A673 (cell line): ENCODE measurements around the gene SRCAP. TPM values are rescaled to one million over a fixed set of nuclear protein-coding genes. Genes with fewer than 3 reads are reported as not detected.

Experiments
- BruUV-seq: library from RNA; stranded (reverse); fragments of 400-500 nt; replicated peaks from 2 replicates; lab custom pipeline; 2021; lab: Mats Ljungman, UMichigan
- CTCF ChIA-PET: fragments of 300-600 bp; sonication (Branson Sonifier 250); formaldehyde crosslinking; loops from one replicate; lab custom pipeline; 2022; ENCODE audit warnings: antibody characterized with exemption; lab: Charles Lee
- POLR2A ChIA-PET: fragments of 300-600 bp; sonication (Branson Sonifier 250); formaldehyde crosslinking; loops from one replicate; lab custom pipeline; 2022; ENCODE audit warnings: antibody characterized with exemption; ENCODE audit not compliant: low non-redundant PET; lab: Charles Lee
- DNase-seq: peaks from one replicate; pipeline ENCODE4 v3.0.0-alpha.2; 2015; ENCODE audit warnings: low spot score
- H3K27ac ChIP-seq: fragments of 200-600 bp; sonication (generic); 2 replicates; pipeline ENCODE4 v1.5.1; 2016; ENCODE audit warnings: mixed run types, low read depth, mild to moderate bottlenecking, mixed read lengths, antibody characterized with exemption, low read length; ENCODE audit not compliant: poor library complexity, severe bottlenecking
- H3K27me3 ChIP-seq: fragments of 200-600 bp; sonication (generic); replicated peaks from 2 replicates; pipeline ENCODE4 v1.6.1; 2017; ENCODE audit warnings: mixed run types, low read depth, mild to moderate bottlenecking, mixed read lengths, antibody characterized with exemption, low read length; ENCODE audit not compliant: insufficient read depth, poor library complexity
- H3K36me3 ChIP-seq: fragments of 200-600 bp; sonication (generic); 2 replicates; pipeline ENCODE4 v1.6.1; 2016; ENCODE audit warnings: mixed run types, mild to moderate bottlenecking, mixed read lengths, antibody characterized with exemption, low read length; ENCODE audit not compliant: insufficient read depth, poor library complexity, severe bottlenecking
- H3K4me1 ChIP-seq: fragments of 200-600 bp; sonication (generic); 2 replicates; pipeline ENCODE4 v1.6.1; 2017; ENCODE audit warnings: mixed run types, mild to moderate bottlenecking, mixed read lengths, antibody characterized with exemption, low read length; ENCODE audit not compliant: insufficient read depth, poor library complexity, severe bottlenecking
- H3K4me3 ChIP-seq: fragments of 200-600 bp; sonication (generic); 2 replicates; pipeline ENCODE4 v1.5.1; 2016; ENCODE audit warnings: low read depth, mixed run types, mild to moderate bottlenecking, mixed read lengths, low read length; ENCODE audit not compliant: poor library complexity, severe bottlenecking
- H3K9me3 ChIP-seq: fragments of 200-600 bp; sonication (generic); 2 replicates; pipeline ENCODE4 v1.6.1; 2016; ENCODE audit warnings: mixed run types, low read depth, mild to moderate bottlenecking, mixed read lengths, antibody characterized with exemption, low read length; ENCODE audit not compliant: poor library complexity, severe bottlenecking
- EZH2 ChIP-seq: fragments of 200-600 bp; sonication (generic); IDR thresholded peaks from 2 replicates; pipeline ENCODE4 v1.6.1; 2017; ENCODE audit warnings: borderline replicate concordance, low read depth, mild to moderate bottlenecking, mixed read lengths, antibody characterized with exemption, low read length; ENCODE audit not compliant: poor library complexity, severe bottlenecking
- intact Hi-C: fragments of 100-400 bp; cut with micrococcal nuclease; formaldehyde crosslinking; loops from one replicate; pipeline ENCODE4 v1.10.0; 2022; ENCODE audit not compliant: unreplicated experiment
- total RNA-seq: library from RNA; stranded (reverse); gene quantifications from 2 replicates; pipeline ENCODE4 v1.2.3, GENCODE V29; 2021
- TF ChIP-seq, protein P1 (sequence below): fragments of 300-800, 200-600 bp; sonication (generic); conservative IDR thresholded peaks from 2 replicates; pipeline ENCODE4 v1.5.1; 2017; ENCODE audit warnings: low read depth, mild to moderate bottlenecking, antibody characterized with exemption, low read length, moderate library complexity, mixed read lengths

The SRCAP gene
- total RNA-seq, 1 experiment from 2014 or later: 104 TPM

DNA sequence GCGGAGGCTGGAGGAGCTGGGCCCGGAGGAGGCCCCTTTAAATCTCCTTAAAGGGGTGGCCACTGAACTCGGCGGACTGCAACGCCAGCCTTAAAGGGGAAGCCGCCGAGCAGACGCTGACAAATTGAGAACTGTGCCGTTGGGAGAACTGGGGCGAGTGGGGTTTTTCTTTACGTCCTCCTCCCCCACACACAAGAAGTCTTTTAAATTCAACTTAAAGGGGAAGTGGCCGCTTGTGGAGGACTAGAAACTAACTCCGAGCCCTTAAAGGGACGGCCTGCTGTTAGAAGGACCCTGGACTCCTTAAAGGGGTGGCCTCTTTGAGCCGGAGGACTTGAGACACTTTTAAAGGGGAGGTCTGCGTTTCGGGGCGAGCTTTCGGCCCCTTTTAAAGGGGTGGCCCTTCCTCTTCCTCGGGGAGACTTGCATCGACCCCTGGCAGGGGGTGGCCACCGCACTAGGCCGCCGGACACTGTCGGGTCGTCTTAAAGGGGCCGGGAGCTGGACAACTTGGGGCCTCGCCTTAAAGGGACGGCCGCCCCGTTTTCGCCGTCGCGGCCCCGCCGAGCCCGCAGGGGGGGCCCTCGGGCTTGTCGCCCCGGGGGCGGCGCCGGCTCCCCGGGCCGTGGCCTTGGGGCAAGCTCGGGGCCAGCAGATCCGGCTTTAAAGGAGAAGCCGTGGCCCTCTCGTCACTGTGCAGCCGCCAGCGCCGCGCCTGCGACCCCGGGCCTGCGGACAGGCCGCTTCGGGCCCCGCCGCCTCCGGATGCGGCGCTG, 40.1 kb upstream of the SRCAP start:
- H3K36me3 ChIP-seq: peaks cover 52% of the 10 kb centered on the region
- TSS peak; percentile 79 for BruUV-seq

DNA sequence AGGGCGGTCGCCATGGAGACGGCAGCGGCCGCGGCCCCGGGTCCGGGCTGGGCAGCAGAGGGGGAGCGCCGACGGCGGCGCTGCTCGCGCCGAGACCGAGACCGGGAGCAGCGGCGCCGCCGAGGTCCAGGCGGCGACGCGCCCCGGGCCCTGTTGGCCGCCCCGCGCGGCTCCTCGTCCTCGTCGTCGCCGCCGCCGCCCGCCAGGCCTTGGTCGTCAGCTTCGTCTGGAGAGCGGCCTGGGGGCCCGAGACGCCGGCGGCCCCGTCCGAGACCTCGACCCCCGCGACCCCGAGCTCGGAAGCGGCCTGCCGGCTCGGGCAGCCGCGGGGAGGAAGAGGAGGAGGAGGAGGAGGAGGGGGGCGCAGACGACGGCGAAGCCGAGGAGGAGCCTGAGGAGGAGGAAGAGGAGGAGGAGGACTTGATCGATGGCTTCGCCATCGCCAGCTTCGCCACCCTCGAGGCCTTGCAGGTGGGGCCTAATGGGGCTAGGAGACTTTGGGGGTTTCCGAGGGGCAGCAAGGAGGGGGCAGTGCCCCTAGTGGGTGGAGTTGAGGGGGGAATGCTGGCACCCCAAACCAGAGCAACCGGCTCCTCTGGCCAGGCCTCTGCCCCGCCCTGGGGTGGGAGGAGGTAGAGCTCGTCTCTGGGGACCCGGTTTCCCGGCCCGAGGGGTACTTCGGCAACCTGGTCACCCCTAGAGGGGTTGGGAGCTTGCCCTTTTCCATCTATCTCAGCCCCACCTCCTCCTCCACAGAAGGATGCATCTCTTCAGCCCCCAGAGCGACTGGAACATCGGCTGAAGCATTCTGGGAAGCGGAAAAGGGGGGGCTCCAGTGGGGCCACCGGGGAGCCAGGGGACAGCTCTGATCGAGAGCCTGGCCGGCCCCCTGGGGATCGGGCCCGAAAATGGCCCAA, 39.2 kb upstream of the SRCAP start:
- CTCF ChIA-PET: no interaction called here
- no peak for DNase-seq
- peak overlapping the region; percentile 99 for H3K27ac ChIP-seq

More for the DNA sequence above, 40.1 kb upstream of the SRCAP start:
- DNase-seq: peak; percentile 99
- Histone ChIP-seq H3K4me1 (peaks cover 19% of the 10 kb centered on the region), H3K27ac (peak overlapping the region; percentile 99), H3K9me3 (no peaks in the 10 kb centered on the region), H3K27me3 (no peaks in the 10 kb centered on the region), H3K4me3 (peak overlapping the region; percentile 81)
- POLR2A ChIA-PET: interaction anchor here (0.7 kb wide), 1 partner anchor 276 kb away, joined by 3 read pairs; no protein-coding TSS in a partner anchor
- intact Hi-C loops: loop anchor here (1.0 to 2.0 kb wide), 3 partner anchors 9 to 132 kb away; partner anchors contain the start of genes PRR14 and SRCAP
- CTCF ChIA-PET: no interaction called here
- TF ChIP-seq, protein P1, sequence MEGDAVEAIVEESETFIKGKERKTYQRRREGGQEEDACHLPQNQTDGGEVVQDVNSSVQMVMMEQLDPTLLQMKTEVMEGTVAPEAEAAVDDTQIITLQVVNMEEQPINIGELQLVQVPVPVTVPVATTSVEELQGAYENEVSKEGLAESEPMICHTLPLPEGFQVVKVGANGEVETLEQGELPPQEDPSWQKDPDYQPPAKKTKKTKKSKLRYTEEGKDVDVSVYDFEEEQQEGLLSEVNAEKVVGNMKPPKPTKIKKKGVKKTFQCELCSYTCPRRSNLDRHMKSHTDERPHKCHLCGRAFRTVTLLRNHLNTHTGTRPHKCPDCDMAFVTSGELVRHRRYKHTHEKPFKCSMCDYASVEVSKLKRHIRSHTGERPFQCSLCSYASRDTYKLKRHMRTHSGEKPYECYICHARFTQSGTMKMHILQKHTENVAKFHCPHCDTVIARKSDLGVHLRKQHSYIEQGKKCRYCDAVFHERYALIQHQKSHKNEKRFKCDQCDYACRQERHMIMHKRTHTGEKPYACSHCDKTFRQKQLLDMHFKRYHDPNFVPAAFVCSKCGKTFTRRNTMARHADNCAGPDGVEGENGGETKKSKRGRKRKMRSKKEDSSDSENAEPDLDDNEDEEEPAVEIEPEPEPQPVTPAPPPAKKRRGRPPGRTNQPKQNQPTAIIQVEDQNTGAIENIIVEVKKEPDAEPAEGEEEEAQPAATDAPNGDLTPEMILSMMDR: 0 out of 2 replicates have a peak, but pooled peaks have one; percentile 27
- no peak for TF ChIP-seq EZH2

More for the DNA sequence above, 39.2 kb upstream of the SRCAP start:
- Histone ChIP-seq H3K27me3 (no peaks in the 10 kb centered on the region), H3K9me3 (no peaks in the 10 kb centered on the region), H3K4me1 (peaks cover 19% of the 10 kb centered on the region), H3K36me3 (peaks cover 54% of the 10 kb centered on the region), H3K4me3 (peak overlapping the region; percentile 81)
- TF ChIP-seq, protein P1: no peak
- no peak for TF ChIP-seq EZH2
- intact Hi-C loops: loop anchor here (2.0 kb wide), 1 partner anchor 39 kb away; the partner anchor contains the start of gene SRCAP
- BruUV-seq: no TSS peak
- POLR2A ChIA-PET: interaction anchor here (0.7 kb wide), 1 partner anchor 875 kb away, joined by 3 read pairs; no protein-coding TSS in a partner anchor
